GM23248 (cell line): ENCODE measurements around the gene CDK15.

Experiments used
- EZH2 ChIP-seq: fragments of 200-600 bp; sonication (generic); IDR thresholded peaks from 2 replicates; pipeline ENCODE4 v1.6.1; 2018; ENCODE audit warnings: antibody characterized with exemption, mild to moderate bottlenecking; ENCODE audit not compliant: insufficient read depth, poor library complexity, severe bottlenecking
- EZH2phosphoT487 ChIP-seq: fragments of 200-600 bp; sonication (generic); IDR thresholded peaks from 2 replicates; pipeline ENCODE4 v1.6.1; 2018; ENCODE audit warnings: antibody characterized with exemption, moderate library complexity, mild to moderate bottlenecking, low read depth; ENCODE audit not compliant: insufficient read depth

GRCh38 chr2:201909961-201910361 is 103.6 kb downstream of the CDK15 start:
- no peak for TF ChIP-seq EZH2
- no peak for TF ChIP-seq EZH2phosphoT487
